Bronchial epithelial cell (primary cell): Measurements from ENCODE around the gene GPR137. TPM values are rescaled to one million over a fixed set of nuclear protein-coding genes. Genes with fewer than 3 reads are reported as not detected.
A peak's percentile ranks its signal among the peaks of the same experiment; 100 is the strongest.
"Not testable (repeated sequence)": the region's sequence is repeated elsewhere in the genome, so short reads cannot be mapped to it uniquely, and the experiment has no call there.

Experiments
- DNase-seq: peaks from one replicate; pipeline ENCODE4 v3.0.0-alpha.2; 2010; ENCODE audit warnings: low read depth
- FAIRE-seq: peaks from 2 replicates; lab custom pipeline; 2011; peaks lifted over from hg19 to GRCh38; lab: Jason Lieb, UNC
- H3K27me3 ChIP-seq: 2 replicates; pipeline ENCODE4 v1.5.1; 2011; ENCODE audit warnings: low read length; ENCODE audit not compliant: control insufficient read depth, insufficient read depth
- H3K36me3 ChIP-seq: 2 replicates; pipeline ENCODE4 v1.5.1; 2011; ENCODE audit warnings: low read length; ENCODE audit not compliant: control insufficient read depth, insufficient read depth
- H3K4me3 ChIP-seq: 2 replicates; pipeline ENCODE4 v1.5.1; 2011; ENCODE audit warnings: mild to moderate bottlenecking, low read depth, low read length, control low read depth
- CTCF ChIP-seq: IDR thresholded peaks from 2 replicates; pipeline ENCODE4 v1.5.1; 2011; ENCODE audit warnings: mild to moderate bottlenecking, moderate library complexity, low read length, control low read depth, inconsistent platforms; ENCODE audit not compliant: insufficient read depth, severe bottlenecking
- total RNA-seq: library from RNA; depleted of rRNA; stranded (reverse); fragments of >200 nt; gene quantifications from 2 replicates; pipeline ENCODE4 v1.2.1, GENCODE V29; 2014

GPR137 gene
- total RNA-seq, 1 donor from 2014 or later: 2.9 TPM

- Histone ChIP-seq H3K4me3 (peak overlapping the region; percentile 77), H3K27me3 (no peaks in the 10 kb centered on the region), H3K36me3 (peaks cover 4% of the 10 kb centered on the region)
- DNase-seq (peak; percentile 24), FAIRE-seq (no peak)
- peak; percentile 41 for TF ChIP-seq CTCF
Observed at GRCh38 chr11:64305691-64306562, 20.3 kb downstream of the GPR137 start.

GRCh38 chr11:64306563-64306875 lies 20.9 kb downstream of the GPR137 start:
- TF ChIP-seq CTCF: no peak
- FAIRE-seq (no peak), DNase-seq (no peak)
- Histone ChIP-seq H3K4me3 (peak overlapping the region; percentile 77), H3K27me3 (no peaks in the 10 kb centered on the region), H3K36me3 (peaks cover 4% of the 10 kb centered on the region)

DNA sequence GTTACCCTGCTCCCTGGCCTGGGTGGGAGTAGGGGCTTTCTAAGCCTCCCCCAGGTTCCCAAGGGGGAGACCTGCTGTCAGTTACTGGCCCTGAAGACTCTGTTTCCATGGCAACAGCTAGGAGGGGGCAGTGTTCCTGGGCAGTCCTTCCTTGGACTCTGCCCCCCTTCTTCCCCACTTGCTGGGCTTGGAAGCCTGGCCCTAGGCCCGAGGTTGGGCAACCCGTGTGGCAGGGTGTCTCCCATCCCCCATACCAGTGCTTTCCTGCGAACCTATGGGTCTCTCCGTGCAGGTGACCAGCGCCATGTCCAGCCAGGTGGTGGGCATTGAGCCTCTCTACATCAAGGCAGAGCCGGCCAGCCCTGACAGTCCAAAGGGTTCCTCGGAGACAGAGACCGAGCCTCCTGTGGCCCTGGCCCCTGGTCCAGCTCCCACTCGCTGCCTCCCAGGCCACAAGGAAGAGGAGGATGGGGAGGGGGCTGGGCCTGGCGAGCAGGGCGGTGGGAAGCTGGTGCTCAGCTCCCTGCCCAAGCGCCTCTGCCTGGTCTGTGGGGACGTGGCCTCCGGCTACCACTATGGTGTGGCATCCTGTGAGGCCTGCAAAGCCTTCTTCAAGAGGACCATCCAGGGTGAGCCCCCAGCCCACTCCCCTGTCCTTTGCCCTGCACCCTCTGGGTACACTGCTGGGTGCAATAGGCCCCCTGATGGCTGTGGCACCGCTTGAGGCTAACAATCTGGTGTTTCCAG lies 21.4 kb downstream of the GPR137 start:
- H3K4me3 ChIP-seq: no peak overlapping the region
- FAIRE-seq: no peak
- no peak for DNase-seq
- peaks cover 4% of the 10 kb centered on the region for H3K36me3 ChIP-seq
- H3K27me3 ChIP-seq: no peaks in the 10 kb centered on the region
- no peak for TF ChIP-seq CTCF

GRCh38 chr11:64307795-64308194 lies 22.1 kb downstream of the GPR137 start:
- FAIRE-seq, H3K36me3 ChIP-seq, H3K27me3 ChIP-seq, DNase-seq, H3K4me3 ChIP-seq: not testable (repeated sequence)

DNA sequence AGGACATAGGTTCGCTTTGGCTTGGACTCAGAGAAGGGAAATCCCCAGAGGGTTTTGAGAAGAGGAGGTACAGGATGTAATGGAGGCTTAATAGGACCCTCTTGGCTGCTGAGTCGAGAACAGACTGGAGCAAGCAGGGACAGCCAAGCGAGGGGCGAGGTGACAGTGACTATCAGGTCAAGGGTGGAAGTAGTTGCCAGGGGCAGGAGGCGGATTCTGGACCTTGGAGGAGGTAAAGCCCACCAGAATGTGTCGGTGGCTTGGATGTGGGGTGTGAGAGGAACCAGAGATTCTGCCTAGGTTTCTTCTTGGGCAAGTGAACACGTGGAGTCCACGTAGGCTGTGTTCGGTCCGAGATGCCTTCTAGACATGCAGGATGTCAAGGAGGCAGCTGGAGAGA lies 27.3 kb downstream of the GPR137 start:
- H3K27me3 ChIP-seq: no peaks in the 10 kb centered on the region
- peaks cover 10% of the 10 kb centered on the region for H3K36me3 ChIP-seq
- DNase-seq (no peak), FAIRE-seq (no peak)
- no peak overlapping the region for H3K4me3 ChIP-seq
- no peak for TF ChIP-seq CTCF

DNA sequence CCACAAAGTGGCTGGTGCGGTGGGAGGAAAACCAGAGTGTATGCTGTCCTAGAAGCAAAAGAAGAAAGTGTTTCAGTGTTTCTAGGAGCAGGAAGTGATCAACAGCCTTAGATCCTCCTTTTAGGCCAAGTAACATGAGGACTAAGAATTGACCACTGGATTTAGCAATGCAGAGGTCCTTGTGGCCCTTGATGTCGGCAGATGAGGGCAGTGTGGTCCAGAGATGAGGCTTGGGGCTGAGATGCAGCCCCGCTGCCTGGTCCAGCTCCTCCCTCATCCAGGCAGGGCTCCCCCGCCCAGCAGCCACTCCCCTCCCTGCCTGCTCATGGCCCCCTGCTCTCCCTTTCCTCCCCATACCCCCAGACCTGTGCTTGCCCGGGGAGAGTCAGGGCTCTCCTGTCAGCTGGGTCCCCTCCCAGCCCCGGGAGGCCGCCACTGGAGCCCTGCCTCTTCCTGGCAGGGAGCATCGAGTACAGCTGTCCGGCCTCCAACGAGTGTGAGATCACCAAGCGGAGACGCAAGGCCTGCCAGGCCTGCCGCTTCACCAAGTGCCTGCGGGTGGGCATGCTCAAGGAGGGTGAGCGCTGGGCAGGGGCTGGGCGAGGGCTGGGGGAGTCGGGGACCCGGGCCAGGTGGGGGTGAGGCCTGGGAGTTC lies 28.0 kb downstream of the GPR137 start:
- no peak for TF ChIP-seq CTCF
- no peak for FAIRE-seq
- H3K27me3 ChIP-seq: no peaks in the 10 kb centered on the region
- H3K4me3 ChIP-seq: no peak overlapping the region
- peaks cover 10% of the 10 kb centered on the region for H3K36me3 ChIP-seq
- DNase-seq: no peak
